ENCODE results near the gene HECW1. TPM values are rescaled to one million over a fixed set of nuclear protein-coding genes. Genes with fewer than 3 reads are reported as not detected.

The HECW1 gene
- total and polyA plus RNA-seq, 10 of the 15 experiments (the other 5 are each of a cell fraction or from before 2014, with no cell fraction given) = under 0.01 to 0.31 (median 0.04) TPM; not detected in 3

DNA sequence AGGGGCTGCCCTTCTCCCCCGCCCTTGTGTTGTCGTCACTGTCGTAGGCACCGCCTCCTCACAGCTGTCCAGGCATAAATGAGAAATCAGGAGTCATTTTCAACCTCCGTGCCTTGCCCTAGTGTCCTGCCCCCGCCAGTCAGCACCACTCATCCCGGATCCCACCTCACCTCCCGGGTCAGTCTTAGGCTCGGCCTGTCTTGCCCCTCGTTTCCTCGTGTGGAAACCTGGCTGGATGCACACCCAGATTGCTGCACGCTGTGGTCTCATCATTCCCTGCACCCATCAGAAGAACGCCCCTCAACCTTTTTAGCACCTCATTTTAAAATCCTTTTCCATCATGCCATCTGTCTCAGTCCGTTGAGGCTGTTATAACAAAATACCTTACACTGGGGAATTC is 213.1 kb downstream of the HECW1 start (continued):
- TF ChIP-seq ZBTB4 (CRISPR knock-in tag; IDR thresholded peaks at IDR 0.05) = no peak
- no peak for TF ChIP-seq NR2C1 (IDR thresholded peaks at IDR 0.05)
- no peak for TF ChIP-seq NBN (IDR thresholded peaks at IDR 0.05)
- no peak for TF ChIP-seq MYB (IDR thresholded peaks at IDR 0.05; ENCODE audit: borderline replicate concordance, low read depth, low read length)
- TF ChIP-seq RBBP5 (conservative IDR thresholded peaks at IDR 0.05) = no peak
- TF ChIP-seq ATF3 (IDR thresholded peaks at IDR 0.05; ENCODE audit: borderline replicate concordance, extremely low read depth, low read depth, low read length) = no peak
- TF ChIP-seq NFXL1 (IDR thresholded peaks at IDR 0.05; ENCODE audit: borderline replicate concordance) = no peak
- no peak for TF ChIP-seq ZZZ3 (IDR thresholded peaks at IDR 0.05; ENCODE audit: control insufficient read depth, insufficient read length, low read depth)
- TF ChIP-seq RFX5 (IDR thresholded peaks at IDR 0.05; ENCODE audit: low read depth, low read length) = no peak
- no peak for TF ChIP-seq SRF (IDR thresholded peaks at IDR 0.05; ENCODE audit: low read depth in 2 of 2, low read length in 2 of 2)
- TF ChIP-seq ZNF592 (IDR thresholded peaks at IDR 0.05) = no peak

All from GM12878 (cell line).